CD4-positive, alpha-beta T cell (primary cell): ENCODE measurements around the gene RER1. TPM values are rescaled to one million over a fixed set of nuclear protein-coding genes. Genes with fewer than 3 reads are reported as not detected.

Experiments used
- ATAC-seq: fragments of 200-7000 bp; cut with Tn5 transposase; one replicate; pipeline ENCODE4 v1.10.0; 2022; ENCODE audit warnings: mild to moderate bottlenecking; ENCODE audit not compliant: poor library complexity
- CTCF ChIA-PET: fragments of 350-600 bp; sonication (Branson Sonifier 250); formaldehyde crosslinking; loops from one replicate; lab custom pipeline; 2021; ENCODE audit warnings: antibody characterized with exemption, inconsistent platforms; lab: Charles Lee
- POLR2A ChIA-PET: fragments of 350-600 bp; sonication (Branson Sonifier 250); formaldehyde crosslinking; loops from one replicate; lab custom pipeline; 2021; ENCODE audit warnings: antibody characterized with exemption, inconsistent platforms; lab: Charles Lee
- DNase-seq, 14 experiments: peaks; one replicate each; pipeline ENCODE4 v3.0.0-alpha.2; 2013 to 2020; ENCODE audit warnings: mixed read lengths in 2 of 14
- H3K27ac ChIP-seq, 2 donors: one replicate each; pipeline versions ENCODE4 v1.5.1 to v1.7.0; 2013; ENCODE audit warnings: low read length in 2 of 2, low read depth in 1 of 2, mild to moderate bottlenecking in 1 of 2
- H3K27me3 ChIP-seq, 2 experiments: 1 replicate in 1 of 2; 2 replicates in 1 of 2; pipeline versions ENCODE4 v1.6.1 to v1.7.0; 2013; ENCODE audit warnings: low read length in 2 of 2, control low read depth in 1 of 2, mild to moderate bottlenecking in 1 of 2, moderate library complexity in 1 of 2; ENCODE audit not compliant: insufficient read depth in 2 of 2, control insufficient read depth in 1 of 2
- H3K36me3 ChIP-seq: one replicate; pipeline ENCODE4 v1.6.1; 2013; ENCODE audit warnings: low read length, control low read depth; ENCODE audit not compliant: insufficient read depth
- H3K4me1 ChIP-seq: one replicate; pipeline ENCODE4 v1.6.1; 2013; ENCODE audit warnings: low read length, control low read depth; ENCODE audit not compliant: insufficient read depth
- H3K4me3 ChIP-seq: one replicate; pipeline ENCODE4 v1.5.1; 2013; ENCODE audit warnings: mild to moderate bottlenecking, low read length, moderate library complexity
- H3K9me3 ChIP-seq, 2 experiments: 1 replicate in 1 of 2; 2 replicates in 1 of 2; pipeline versions ENCODE4 v1.6.1 to v1.7.0; 2013; ENCODE audit warnings: low read length in 2 of 2, mild to moderate bottlenecking in 2 of 2, control low read depth in 1 of 2, moderate library complexity in 1 of 2; ENCODE audit not compliant: control insufficient read depth in 1 of 2, insufficient read depth in 1 of 2
- H3K27ac Mint-ChIP-seq: one replicate; pipeline ENCODE4 v1.8.0; 2020; ENCODE audit warnings: mixed read lengths
- H3K27me3 Mint-ChIP-seq: one replicate; pipeline ENCODE4 v1.8.0; 2021; ENCODE audit warnings: mixed read lengths
- H3K36me3 Mint-ChIP-seq: one replicate; pipeline ENCODE4 v1.8.0; 2021; ENCODE audit warnings: low read depth, mixed read lengths
- H3K4me1 Mint-ChIP-seq: one replicate; pipeline ENCODE4 v1.8.0; 2021; ENCODE audit warnings: low read depth, mixed read lengths
- H3K4me3 Mint-ChIP-seq: one replicate; pipeline ENCODE4 v1.8.0; 2020; ENCODE audit warnings: mild to moderate bottlenecking, mixed read lengths
- H3K9me3 Mint-ChIP-seq: one replicate; pipeline ENCODE4 v1.8.0; 2020; ENCODE audit warnings: mixed read lengths
- CTCF ChIP-seq: fragments of 200-600 bp; IDR thresholded peaks from one replicate; pipeline ENCODE4 v1.8.0; 2022; ENCODE audit warnings: antibody characterized with exemption, mild to moderate bottlenecking
- intact Hi-C, 2 experiments: fragments of 100-400 bp; cut with DNase I in 1 of 2; cut with micrococcal nuclease in 1 of 2; formaldehyde crosslinking; loops; one replicate each; pipeline versions ENCODE4 v1.15.1 to v1.9.0; 2023 to 2025; cut with DNase I, micrococcal nuclease
- total RNA-seq, 174 experiments: library from RNA in 2 of 174; stranded (reverse) in 2 of 174; gene quantifications; one replicate each; pipeline ENCODE4 v1.2.3 and lab custom pipeline; 2021 to 2026

Gene RER1
- total RNA-seq, 2 experiments from 2014 or later, result 57.9 to 60.7 TPM

- H3K4me3 ChIP-seq, result peak overlapping the region; percentile 58
- H3K4me1 Mint-ChIP-seq, result peaks cover 32% of the 10 kb centered on the region
- H3K27me3 Mint-ChIP-seq, result no peaks in the 10 kb centered on the region
- peaks cover 60% of the 10 kb centered on the region for H3K4me1 ChIP-seq
- H3K9me3 Mint-ChIP-seq, result no peaks in the 10 kb centered on the region
- peak overlapping the region; percentile 87 for H3K27ac Mint-ChIP-seq
- peaks cover 0 to 5% of the 10 kb centered on the region in 2 experiments for H3K9me3 ChIP-seq
- ChIA-PET CTCF (interaction anchor here (1.1 to 1.6 kb wide), 4 partner anchors 31 to 374 kb away, joined by 3 to 7 read pairs (median 4); no protein-coding TSS in a partner anchor), POLR2A (interaction anchor here (0.6 to 2.2 kb wide), 11 partner anchors 22 to 373 kb away, joined by 3 to 20 read pairs (median 4); partner anchors contain the start of genes MORN1, PANK4, RER1 and TNFRSF14)
- H3K27me3 ChIP-seq, result no peaks in the 10 kb centered on the region
- H3K36me3 Mint-ChIP-seq, result peaks cover 26% of the 10 kb centered on the region
- H3K36me3 ChIP-seq, result peaks cover 10% of the 10 kb centered on the region
- no peak for DNase-seq
- TF ChIP-seq CTCF, result no peak
- H3K4me3 Mint-ChIP-seq, result peak overlapping the region; percentile 94
- H3K27ac ChIP-seq, result peak overlapping the region; percentile 55 to 69
- intact Hi-C loops, result loop anchor here (1.0 to 10.0 kb wide), 6 partner anchors 22 to 1012 kb away; partner anchors contain the start of genes PANK4 (in 2 of the 2), MORN1 (in 1 of the 2), PRXL2B (in 1 of the 2) and RER1 (in 1 of the 2)
- ATAC-seq, result peak; percentile 21
These were observed 21.3 kb downstream of the RER1 start for GRCh38 chr1:2412773-2413494.

- Mint-ChIP-seq H3K4me1 (peaks cover 32% of the 10 kb centered on the region), H3K27me3 (no peaks in the 10 kb centered on the region), H3K27ac (peak overlapping the region; percentile 92), H3K36me3 (peaks cover 26% of the 10 kb centered on the region), H3K4me3 (peak overlapping the region; percentile 89), H3K9me3 (no peaks in the 10 kb centered on the region)
- TF ChIP-seq CTCF, result no peak
- ATAC-seq (no peak), DNase-seq (peak in 2 of 14 experiments; percentile 34 to 55)
- ChIA-PET POLR2A (interaction anchor here (0.7 to 4.5 kb wide), 10 partner anchors 22 to 372 kb away, joined by 3 to 54 read pairs (median 6); partner anchors contain the start of genes MORN1, PANK4, RER1 and TNFRSF14), CTCF (interaction anchor here (1.1 to 1.7 kb wide), 7 partner anchors 26 to 373 kb away, joined by 3 to 7 read pairs (median 4); no protein-coding TSS in a partner anchor)
- Histone ChIP-seq H3K27me3 (no peaks in the 10 kb centered on the region), H3K4me1 (peaks cover 65% of the 10 kb centered on the region), H3K27ac (peak overlapping the region; percentile 55 to 69), H3K9me3 (peaks cover 0 to 5% of the 10 kb centered on the region in 2 experiments), H3K36me3 (peaks cover 3% of the 10 kb centered on the region), H3K4me3 (peak overlapping the region; percentile 58)
- intact Hi-C loops, result loop anchor here (1.0 to 10.0 kb wide), 7 partner anchors 135 to 1011 kb away; no protein-coding TSS in a partner anchor
These were observed 22.1 kb downstream of the RER1 start for GRCh38 chr1:2413495-2414296.
